Renal cortex interstitium (tissue), 11 donors: Measurements from ENCODE around the gene MAST2. TPM values are rescaled to one million over a fixed set of nuclear protein-coding genes. Genes with fewer than 3 reads are reported as not detected.
"Not testable (repeated sequence)": the region's sequence is repeated elsewhere in the genome, so short reads cannot be mapped to it uniquely, and the experiment has no call there.

Experiments
- DNase-seq, 11 donors: peaks; one replicate each; pipeline ENCODE4 v3.0.0-alpha.2; 2013; ENCODE audit warnings: low read depth in 9 of 11, low spot score in 4 of 11; ENCODE audit errors: extremely low read depth in 1 of 11
- polyA plus RNA-seq, 3 donors: library from polyadenylated mRNA; unstranded; fragments of 120-200 nt; gene quantifications; one replicate each; pipeline ENCODE4 v1.2.1, GENCODE V29; 2013; ENCODE audit not compliant: insufficient read length in 3 of 3

MAST2 gene
- polyA plus RNA-seq, 3 donors: 30.9 to 47.6 (median 34.6) TPM

GRCh38 chr1:45802343-45803298 is 791 bp upstream of the MAST2 start:
- peak in 10 of 11 donors; percentile 39 to 67 (median 50) for DNase-seq

GRCh38 chr1:45803781-45804668 is 613 bp downstream of the MAST2 start:
- peak in 7 of 11 donors; percentile 15 to 28 (median 20) for DNase-seq

GRCh38 chr1:45804669-45804969 is 1.2 kb downstream of the MAST2 start:
- no peak for DNase-seq

GRCh38 chr1:45806129-45806528 is 2.7 kb downstream of the MAST2 start:
- DNase-seq: no peak

GRCh38 chr1:45809761-45810160 is 6.3 kb downstream of the MAST2 start:
- no peak for DNase-seq

- DNase-seq: no peak
Measured at GRCh38 chr1:45814776-45815175, 11.4 kb downstream of the MAST2 start.

- DNase-seq: no peak
Measured at GRCh38 chr1:45815667-45816458, 12.5 kb downstream of the MAST2 start.

- DNase-seq: no peak
Measured at GRCh38 chr1:45820173-45820572, 16.8 kb downstream of the MAST2 start.

- DNase-seq: no peak
Measured at GRCh38 chr1:45820788-45821187, 17.4 kb downstream of the MAST2 start.

- no peak for DNase-seq
Measured at GRCh38 chr1:45822644-45823043, 19.2 kb downstream of the MAST2 start.

- no peak for DNase-seq
Measured at GRCh38 chr1:45824607-45825006, 21.2 kb downstream of the MAST2 start.

- no peak for DNase-seq
Measured at GRCh38 chr1:45827256-45827655, 23.8 kb downstream of the MAST2 start.

- no peak for DNase-seq
Measured at GRCh38 chr1:45828841-45829240, 25.4 kb downstream of the MAST2 start.

- no peak for DNase-seq
Measured at GRCh38 chr1:45833361-45833760, 29.9 kb downstream of the MAST2 start.

GRCh38 chr1:45834689-45835088 is 31.3 kb downstream of the MAST2 start:
- DNase-seq: no peak

- DNase-seq: no peak
Measured at GRCh38 chr1:45836451-45836850, 33.0 kb downstream of the MAST2 start.

GRCh38 chr1:45836861-45837260 is 33.4 kb downstream of the MAST2 start:
- DNase-seq: not testable (repeated sequence)

GRCh38 chr1:45838322-45838721 is 34.9 kb downstream of the MAST2 start:
- DNase-seq: not testable (repeated sequence)

GRCh38 chr1:45840704-45841103 is 37.3 kb downstream of the MAST2 start:
- no peak for DNase-seq
